K562 (cell line): Measurements from ENCODE around the gene MYL12A. TPM values are rescaled to one million over a fixed set of nuclear protein-coding genes. Genes with fewer than 3 reads are reported as not detected.

Experiments
- BCOR ChIP-seq: fragments of 450-650 bp; IDR thresholded peaks from 2 replicates; pipeline ENCODE4 v1.6.1; 2016
- CBFB ChIP-seq: sonication (generic); formaldehyde crosslinking; IDR thresholded peaks from 2 replicates; pipeline ENCODE4 v1.4.0; 2020; ENCODE audit warnings: mild to moderate bottlenecking, missing genetic modification reagents
- DNMT1 ChIP-seq: fragments of 450-650 bp; IDR thresholded peaks from 2 replicates; pipeline ENCODE4 v1.6.1; 2016; ENCODE audit warnings: antibody characterized with exemption, mild to moderate bottlenecking
- EWSR1 ChIP-seq: fragments of 450-650 bp; IDR thresholded peaks from 2 replicates; pipeline ENCODE4 v1.6.1; 2018; ENCODE audit warnings: borderline replicate concordance, mild to moderate bottlenecking, low read depth, moderate library complexity; ENCODE audit not compliant: partially characterized antibody
- FOXM1 ChIP-seq, 2 experiments: fragments of 450-650 bp in 1 of 2; sonication (generic) in 1 of 2; formaldehyde crosslinking in 1 of 2; IDR thresholded peaks; 2 replicates each; pipeline versions ENCODE4 v1.6.1 to v1.9.0; 2017 to 2022; ENCODE audit warnings: low read depth in 2 of 2, mild to moderate bottlenecking in 2 of 2, missing genetic modification reagents in 1 of 2, moderate library complexity in 1 of 2
- HDAC6 ChIP-seq: IDR thresholded peaks from 2 replicates; pipeline ENCODE4 v1.6.1; 2012; ENCODE audit warnings: low read depth, mild to moderate bottlenecking, control low read depth, inconsistent platforms, low read length, moderate library complexity
- IFI16 ChIP-seq: fragments of 250-450 bp; sonication (Bioruptor Pico); IDR thresholded peaks from 2 replicates; pipeline ENCODE4 v2.1.2; 2022; ENCODE audit warnings: mild to moderate bottlenecking, inconsistent platforms
- MBD2 ChIP-seq: sonication (generic); IDR thresholded peaks from 2 replicates; pipeline ENCODE4 v1.6.1; 2016; ENCODE audit warnings: low read depth, borderline replicate concordance
- NELFE ChIP-seq: IDR thresholded peaks from 2 replicates; pipeline ENCODE4 v1.6.1; 2011; ENCODE audit warnings: mild to moderate bottlenecking; ENCODE audit not compliant: insufficient read depth, insufficient read length
- NEUROD1 ChIP-seq: fragments of 150-350 bp; IDR thresholded peaks from 2 replicates; pipeline ENCODE4 v1.6.1; 2014; ENCODE audit warnings: borderline replicate concordance, low read length, low read depth; ENCODE audit not compliant: partially characterized antibody
- POLR2B ChIP-seq: fragments of 450-650 bp; IDR thresholded peaks from 2 replicates; pipeline ENCODE4 v1.6.1; 2018; ENCODE audit warnings: low read depth; ENCODE audit not compliant: partially characterized antibody
- POLR2G ChIP-seq: fragments of 200-400 bp; formaldehyde crosslinking; IDR thresholded peaks from 2 replicates; pipeline ENCODE4 v1.6.1; 2017; ENCODE audit warnings: low read depth, mild to moderate bottlenecking, antibody characterized with exemption, low read length, moderate library complexity
- RBM25 ChIP-seq: fragments of 200-400 bp; formaldehyde crosslinking; IDR thresholded peaks from 2 replicates; pipeline ENCODE4 v1.6.1; 2018; ENCODE audit warnings: low read length, low read depth, moderate library complexity; ENCODE audit not compliant: severe bottlenecking
- RBM39 ChIP-seq: fragments of 200-400 bp; formaldehyde crosslinking; optimal IDR thresholded peaks from 2 replicates; pipeline ENCODE3; 2018; ENCODE audit warnings: low read depth, low read length
- SAFB ChIP-seq: fragments of 200-400 bp; formaldehyde crosslinking; IDR thresholded peaks from 2 replicates; pipeline ENCODE4 v1.6.1; 2017; ENCODE audit warnings: low read depth, low read length, borderline replicate concordance
- SAP30 ChIP-seq: fragments of 200-600 bp; sonication (generic); IDR thresholded peaks from 2 replicates; pipeline ENCODE4 v1.6.1; 2012; ENCODE audit warnings: borderline replicate concordance, low read depth, mild to moderate bottlenecking, moderate library complexity, low read length, control low read depth, inconsistent platforms; ENCODE audit not compliant: insufficient read depth, poor library complexity, severe bottlenecking
- SIX5 ChIP-seq, 2 experiments: IDR thresholded peaks; 2 replicates each; pipeline ENCODE4 v1.6.1; 2011; ENCODE audit warnings: low read length in 2 of 2, borderline replicate concordance in 1 of 2, low read depth in 1 of 2, mild to moderate bottlenecking in 1 of 2, moderate library complexity in 1 of 2; ENCODE audit not compliant: insufficient read depth in 1 of 2
- SMAD4 ChIP-seq: fragments of 250-450 bp; sonication (Bioruptor Pico); conservative IDR thresholded peaks from 2 replicates; pipeline ENCODE4 v1.8.0; 2021; ENCODE audit warnings: inconsistent platforms, mild to moderate bottlenecking, moderate library complexity
- TAF15 ChIP-seq: fragments of 200-400 bp; formaldehyde crosslinking; IDR thresholded peaks from 2 replicates; pipeline ENCODE4 v1.6.1; 2017; ENCODE audit warnings: mild to moderate bottlenecking, low read depth, low read length, moderate library complexity
- ZC3H11A ChIP-seq: IDR thresholded peaks from 2 replicates; pipeline ENCODE4 v1.6.1; 2012; ENCODE audit warnings: low read depth, low read length, improper control_type of control experiment
- ZNF354B ChIP-seq: fragments of 250-450 bp; sonication (Bioruptor Pico); IDR thresholded peaks from 2 replicates; pipeline ENCODE4 v1.4.0; 2020
- ZNF431 ChIP-seq: sonication (generic); formaldehyde crosslinking; IDR thresholded peaks from 2 replicates; pipeline ENCODE4 v1.8.0; 2022; ENCODE audit warnings: mild to moderate bottlenecking, missing genetic modification reagents
- ZNF551 ChIP-seq: fragments of 250-450 bp; sonication (Bioruptor Pico); IDR thresholded peaks from 2 replicates; pipeline ENCODE4 v1.5.0; 2021; ENCODE audit warnings: mild to moderate bottlenecking, moderate library complexity
- ZNF584 ChIP-seq: fragments of 200-800 bp; sonication (Bioruptor generic); IDR thresholded peaks from 2 replicates; pipeline ENCODE4 v1.6.1; 2016; ENCODE audit warnings: low read depth, mild to moderate bottlenecking, missing genetic modification characterization, missing compliant biosample characterization
- ZNF76 ChIP-seq: fragments of 250-450 bp; sonication (Bioruptor Pico); IDR thresholded peaks from 2 replicates; pipeline ENCODE4 v1.4.0; 2020; ENCODE audit warnings: mild to moderate bottlenecking, moderate library complexity, borderline replicate concordance
- ZNF766 ChIP-seq: fragments of 200-800 bp; sonication (Bioruptor generic); conservative IDR thresholded peaks from 2 replicates; pipeline ENCODE4 v1.6.1; 2016; ENCODE audit warnings: missing genetic modification characterization, missing compliant biosample characterization
- polyA plus RNA-seq, 8 experiments: library from polyadenylated mRNA; depleted of rRNA in 4 of 8; stranded (reverse) in 5 of 8; unstranded in 3 of 8; fragments of >200 nt; fragmentation: Nextera tagmentation in 2 of 8; fragmentation: Illumina TruSeq in 1 of 8; extraction: Ambion mirVana in 2 of 8; extraction: Trizol in 1 of 8; gene quantifications; 2 replicates each; pipeline versions ENCODE4 v1.2.1 to v1.2.3, GENCODE V29; 2011 to 2014; ENCODE audit warnings: inconsistent platforms in 1 of 8, missing spikeins in 1 of 8
- total RNA-seq, 7 experiments: library from RNA; depleted of rRNA in 6 of 7; stranded (reverse); fragments of >200 nt in 6 of 7; fragmentation: Illumina TruSeq in 2 of 7; extraction: Trizol in 2 of 7; gene quantifications; 2 replicates each; pipeline versions ENCODE4 v1.2.1 to v1.2.3, GENCODE V29; 2011 to 2021; ENCODE audit warnings: low replicate concordance in 1 of 7
- TF ChIP-seq, protein P1 (sequence below): fragments of 250-450 bp; sonication (Bioruptor Pico); IDR thresholded peaks from 2 replicates; pipeline ENCODE4 v1.5.1; 2021; ENCODE audit warnings: mild to moderate bottlenecking

MYL12A gene
- total and polyA plus RNA-seq, 9 of the 15 experiments (the other 6 are each of a cell fraction or from before 2014, with no cell fraction given): 308 to 1,031 (median 559) TPM

DNA sequence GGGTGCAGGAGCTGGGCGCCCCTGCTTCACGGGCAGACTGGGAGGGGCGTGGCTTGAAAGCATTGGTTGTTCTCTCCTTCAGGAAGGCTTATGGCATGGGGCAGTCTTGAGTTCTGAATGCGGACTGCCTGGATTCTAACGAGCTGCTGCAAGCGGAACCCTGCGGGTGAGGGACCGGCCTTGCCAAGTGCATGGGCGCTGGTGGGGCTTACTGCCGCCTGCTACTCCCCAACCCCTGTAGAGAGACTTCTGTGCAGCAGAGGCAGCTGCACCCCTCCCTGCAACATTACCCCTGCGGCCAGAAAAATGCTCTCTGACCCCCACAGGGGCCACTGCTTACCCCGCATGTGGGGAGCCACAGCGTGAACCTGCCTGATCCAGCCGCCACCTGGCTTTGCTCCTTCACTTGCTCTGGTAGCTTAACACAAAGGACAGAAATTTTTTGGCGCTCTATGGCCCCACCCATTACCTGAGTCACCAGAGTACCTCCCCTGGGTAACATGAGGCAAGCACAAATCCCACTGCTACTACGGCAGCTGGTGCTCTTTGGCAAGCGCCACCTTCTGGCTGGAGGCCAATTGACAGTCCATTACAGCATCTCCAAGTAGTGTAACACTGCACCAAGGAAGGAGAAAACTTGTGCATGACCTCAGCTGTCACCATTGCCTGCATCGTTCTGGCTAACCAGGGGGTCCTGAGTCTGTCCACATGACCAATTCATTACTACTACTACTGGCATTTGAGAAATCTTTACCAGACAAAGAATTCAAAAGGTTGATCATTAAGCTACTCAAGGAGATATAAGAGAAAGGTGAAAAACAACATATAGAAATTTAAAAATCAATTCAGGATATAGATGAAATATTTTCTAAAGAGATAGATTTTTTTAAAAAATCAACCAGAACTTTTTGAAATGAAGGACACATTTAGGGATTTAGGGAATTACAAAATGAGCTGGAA, 49.7 kb downstream of the MYL12A start (continued):
- TF ChIP-seq HDAC6 (no peak), ZNF551 (CRISPR knock-in tag) (no peak), SMAD4 (CRISPR knock-in tag) (0 out of 2 replicates have a peak, but pooled peaks have one; percentile 19), RBM25 (no peak), ZNF354B (no peak), IFI16 (CRISPR knock-in tag) (no peak), RBM39 (no peak), POLR2G (peak; percentile 78), SIX5 (IDR thresholded peaks at IDR 0.05; ENCODE audit: borderline replicate concordance in 1 of 2, insufficient read depth in 1 of 2, low read depth in 1 of 2, low read length in 2 of 2) (no peak), MBD2 (peak; percentile 53; the same call in 1 of the 2 replicates), ZNF584 (CRISPR knock-in tag) (no peak), ZNF76 (CRISPR knock-in tag) (no peak), EWSR1 (no peak), SAP30 (peak; percentile 93), NELFE (no peak), BCOR (no peak), POLR2B (peak; percentile 86), NEUROD1 (peak; percentile 53), ZNF431 (CRISPR knock-in tag) (peak; percentile 54; the same call in 1 of the 2 replicates), TAF15 (no peak), ZC3H11A (no peak), ZNF766 (0 out of 2 replicates have a peak, but pooled peaks have one; percentile 46), DNMT1 (no peak), SAFB (no peak), CBFB (CRISPR knock-in tag) (0 out of 2 replicates have a peak, but pooled peaks have one; percentile 56), FOXM1 (IDR thresholded peaks at IDR 0.05; ENCODE audit: low read depth) (peak; percentile 65; the same call in 1 of the 2 replicates), FOXM1 (CRISPR knock-in tag; IDR thresholded peaks at IDR 0.05; ENCODE audit: low read depth) (no peak; the same call in 1 of the 2 replicates)
- TF ChIP-seq, protein P1, sequence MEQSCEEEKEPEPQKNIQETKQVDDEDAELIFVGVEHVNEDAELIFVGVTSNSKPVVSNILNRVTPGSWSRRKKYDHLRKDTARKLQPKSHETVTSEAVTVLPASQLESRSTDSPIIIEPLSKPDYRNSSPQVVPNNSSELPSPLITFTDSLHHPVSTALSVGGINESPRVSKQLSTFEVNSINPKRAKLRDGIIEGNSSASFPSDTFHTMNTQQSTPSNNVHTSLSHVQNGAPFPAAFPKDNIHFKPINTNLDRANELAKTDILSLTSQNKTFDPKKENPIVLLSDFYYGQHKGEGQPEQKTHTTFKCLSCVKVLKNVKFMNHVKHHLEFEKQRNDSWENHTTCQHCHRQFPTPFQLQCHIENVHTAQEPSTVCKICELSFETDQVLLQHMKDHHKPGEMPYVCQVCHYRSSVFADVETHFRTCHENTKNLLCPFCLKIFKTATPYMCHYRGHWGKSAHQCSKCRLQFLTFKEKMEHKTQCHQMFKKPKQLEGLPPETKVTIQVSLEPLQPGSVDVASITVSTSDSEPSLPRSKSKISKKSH (CRISPR knock-in tag): no peak
